ENCODE results near the gene SIN3B.

Gene SIN3B

GRCh38 chr19:16922592-16922934, 93.4 kb downstream of the SIN3B start:
- Histone ChIP-seq H3K4me3 (ENCODE audit: insufficient read depth, low read length, poor library complexity, severe bottlenecking) (no peak overlapping the region), H4K20me1 (ENCODE audit: low read depth, low read length) (no peaks in the 10 kb centered on the region), H3K79me2 (ENCODE audit: insufficient read depth, low read length) (no peaks in the 10 kb centered on the region), H2AFZ (ENCODE audit: low read depth, low read length, severe bottlenecking) (no peak overlapping the region), H3K27ac (ENCODE audit: low read depth, low read length) (no peak overlapping the region), H3K9ac (ENCODE audit: low read length) (no peak overlapping the region), H3K27me3 (ENCODE audit: low read length) (no peaks in the 10 kb centered on the region), H3F3A (ENCODE audit: insufficient read depth) (no peaks in the 10 kb centered on the region), H3K9me3 (ENCODE audit: insufficient read depth, low read length) (no peaks in the 10 kb centered on the region), H3K4me2 (ENCODE audit: low read depth, low read length, poor library complexity, severe bottlenecking) (no peak overlapping the region), H3K9me2 (replicated peaks; ENCODE audit: insufficient read depth, low read length) (no peaks in the 10 kb centered on the region), H3K36me3 (ENCODE audit: low read length) (no peaks in the 10 kb centered on the region)
- TF ChIP-seq EZH2phosphoT487 (conservative IDR thresholded peaks at IDR 0.05; ENCODE audit: low read length) (no peak), CTCF (IDR thresholded peaks at IDR 0.05; ENCODE audit: insufficient read depth, low read length, poor library complexity, severe bottlenecking) (no peak)

GRCh38 chr19:16922949-16923348, 93.8 kb downstream of the SIN3B start:
- no peaks in the 10 kb centered on the region for H3K9me3 ChIP-seq (ENCODE audit: insufficient read depth, low read length)
- H3K4me2 ChIP-seq (ENCODE audit: low read depth, low read length, poor library complexity, severe bottlenecking): no peak overlapping the region
- no peaks in the 10 kb centered on the region for H3K36me3 ChIP-seq (ENCODE audit: low read length)
- no peaks in the 10 kb centered on the region for H3K9me2 ChIP-seq (replicated peaks; ENCODE audit: insufficient read depth, low read length)
- no peak for TF ChIP-seq CTCF (IDR thresholded peaks at IDR 0.05; ENCODE audit: insufficient read depth, low read length, poor library complexity, severe bottlenecking)
- TF ChIP-seq EZH2phosphoT487 (conservative IDR thresholded peaks at IDR 0.05; ENCODE audit: low read length): no peak
- H4K20me1 ChIP-seq (ENCODE audit: low read depth, low read length): no peaks in the 10 kb centered on the region
- no peaks in the 10 kb centered on the region for H3K27me3 ChIP-seq (ENCODE audit: low read length)
- no peak overlapping the region for H3K9ac ChIP-seq (ENCODE audit: low read length)
- no peak overlapping the region for H3K4me3 ChIP-seq (ENCODE audit: insufficient read depth, low read length, poor library complexity, severe bottlenecking)
- H3K27ac ChIP-seq (ENCODE audit: low read depth, low read length): no peak overlapping the region
- H3K79me2 ChIP-seq (ENCODE audit: insufficient read depth, low read length): no peaks in the 10 kb centered on the region
- H2AFZ ChIP-seq (ENCODE audit: low read depth, low read length, severe bottlenecking): no peak overlapping the region
- H3F3A ChIP-seq (ENCODE audit: insufficient read depth): no peaks in the 10 kb centered on the region

GRCh38 chr19:16927883-16928282, 98.7 kb downstream of the SIN3B start:
- no peaks in the 10 kb centered on the region for H3K9me3 ChIP-seq (ENCODE audit: insufficient read depth, low read length)
- TF ChIP-seq EZH2phosphoT487 (conservative IDR thresholded peaks at IDR 0.05; ENCODE audit: low read length) (no peak), CTCF (IDR thresholded peaks at IDR 0.05; ENCODE audit: insufficient read depth, low read length, poor library complexity, severe bottlenecking) (no peak)
- H3K27ac ChIP-seq (ENCODE audit: low read depth, low read length): no peak overlapping the region
- H4K20me1 ChIP-seq (ENCODE audit: low read depth, low read length): no peaks in the 10 kb centered on the region
- H3K4me3 ChIP-seq (ENCODE audit: insufficient read depth, low read length, poor library complexity, severe bottlenecking): no peak overlapping the region
- no peaks in the 10 kb centered on the region for H3K9me2 ChIP-seq (replicated peaks; ENCODE audit: insufficient read depth, low read length)
- H3K9ac ChIP-seq (ENCODE audit: low read length): no peak overlapping the region
- H3K4me2 ChIP-seq (ENCODE audit: low read depth, low read length, poor library complexity, severe bottlenecking): no peak overlapping the region
- H3F3A ChIP-seq (ENCODE audit: insufficient read depth): no peaks in the 10 kb centered on the region
- no peak overlapping the region for H2AFZ ChIP-seq (ENCODE audit: low read depth, low read length, severe bottlenecking)
- H3K36me3 ChIP-seq (ENCODE audit: low read length): no peaks in the 10 kb centered on the region
- H3K79me2 ChIP-seq (ENCODE audit: insufficient read depth, low read length): no peaks in the 10 kb centered on the region
- H3K27me3 ChIP-seq (ENCODE audit: low read length): no peaks in the 10 kb centered on the region; the same call in 1 of the 2 replicates

Measured in SU-DHL-6 (cell line).